ENCODE measurements around the gene FAM163A.

DNA sequence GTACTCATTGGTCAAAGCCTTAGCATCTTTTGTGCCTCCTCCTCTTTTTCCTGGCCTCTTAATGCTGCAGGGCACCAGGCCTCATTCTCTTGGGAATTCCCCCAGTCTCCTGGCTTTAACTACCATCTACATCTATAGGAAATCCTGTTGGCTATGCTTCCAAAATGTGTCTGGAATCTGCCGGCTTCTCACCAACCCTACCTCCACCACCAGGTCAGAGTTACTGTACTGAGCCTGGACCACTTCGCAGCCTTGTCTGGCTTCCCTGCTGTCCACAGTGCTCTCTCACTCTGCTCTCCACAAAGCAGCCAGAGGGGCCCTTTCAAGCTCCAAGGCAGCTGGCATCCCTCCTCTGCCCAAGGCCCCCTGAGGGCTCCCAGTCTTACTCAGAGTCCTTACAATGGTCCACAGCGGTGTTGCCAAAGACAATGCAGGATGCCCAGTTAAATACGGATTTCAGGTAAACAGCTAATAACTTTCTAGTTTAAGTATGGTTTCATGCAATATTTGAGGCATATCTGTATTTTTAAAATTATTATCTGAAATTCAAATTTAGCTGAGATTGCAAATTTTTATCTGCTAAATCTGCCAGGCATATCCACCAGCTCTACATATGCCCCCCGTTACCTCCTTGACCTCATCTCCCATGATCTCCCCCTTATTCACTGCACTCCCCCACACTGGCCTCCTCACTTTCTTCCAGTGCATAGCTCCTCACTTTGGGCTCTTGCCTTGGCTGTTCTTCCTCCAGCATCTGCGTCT, 34.5 kb upstream of the FAM163A start:
- no peak for TF ChIP-seq CTCF (IDR thresholded peaks at IDR 0.05; ENCODE audit: low read length)
- TF ChIP-seq EZH2 (IDR thresholded peaks at IDR 0.05; ENCODE audit: borderline replicate concordance, low read length): no peak
